H9 (cell line): ENCODE results near the gene LILRB5. TPM values are rescaled to one million over a fixed set of nuclear protein-coding genes. Genes with fewer than 3 reads are reported as not detected.

Source experiments
- DNase-seq: peaks from one replicate; pipeline ENCODE4 v3.0.0-alpha.2; 2017
- H2AFZ ChIP-seq: one replicate; pipeline ENCODE4 v1.6.1; 2013; ENCODE audit warnings: mild to moderate bottlenecking, low read length, control low read depth, moderate library complexity
- H2AK5ac ChIP-seq: 2 replicates; pipeline ENCODE4 v1.6.1; 2013; ENCODE audit warnings: low read length, control low read depth, mixed read lengths; ENCODE audit not compliant: insufficient read length
- H2BK120ac ChIP-seq: one replicate; pipeline ENCODE4 v1.6.1; 2013; ENCODE audit warnings: low read depth, mild to moderate bottlenecking, low read length, control low read depth, inconsistent platforms; ENCODE audit not compliant: poor library complexity, severe bottlenecking
- H2BK12ac ChIP-seq: 2 replicates; pipeline ENCODE4 v1.6.1; 2013; ENCODE audit warnings: low read length, control low read depth, mixed read lengths, low read depth; ENCODE audit not compliant: insufficient read length
- H2BK15ac ChIP-seq: 2 replicates; pipeline ENCODE4 v1.6.1; 2013; ENCODE audit warnings: low read depth, low read length, control low read depth
- H2BK20ac ChIP-seq: one replicate; pipeline ENCODE4 v1.6.1; 2013; ENCODE audit warnings: low read depth, mild to moderate bottlenecking, low read length, control low read depth, inconsistent platforms; ENCODE audit not compliant: poor library complexity, severe bottlenecking
- H2BK5ac ChIP-seq: 2 replicates; pipeline ENCODE4 v1.6.1; 2013; ENCODE audit warnings: low read length, control low read depth, mixed read lengths; ENCODE audit not compliant: insufficient read length
- H3K14ac ChIP-seq: 2 replicates; pipeline ENCODE4 v1.6.1; 2013; ENCODE audit warnings: low read length, control low read depth; ENCODE audit not compliant: insufficient read depth
- H3K18ac ChIP-seq: 2 replicates; pipeline ENCODE4 v1.6.1; 2013; ENCODE audit warnings: low read depth, mild to moderate bottlenecking, mixed read lengths, low read length, control low read depth; ENCODE audit not compliant: insufficient read length
- H3K23ac ChIP-seq: 2 replicates; pipeline ENCODE4 v1.6.1; 2013; ENCODE audit warnings: low read length, control low read depth, mixed read lengths, low read depth; ENCODE audit not compliant: insufficient read length
- H3K23me2 ChIP-seq: 2 replicates; pipeline ENCODE4 v1.6.1; 2013; ENCODE audit warnings: low read depth, mild to moderate bottlenecking, mixed read lengths, low read length, control low read depth; ENCODE audit not compliant: insufficient read length, poor library complexity, severe bottlenecking
- H3K27ac ChIP-seq: 2 replicates; pipeline ENCODE4 v1.5.1; 2013; ENCODE audit warnings: low read length, control low read depth, mixed read lengths, low read depth; ENCODE audit not compliant: insufficient read length
- H3K27me3 ChIP-seq: 2 replicates; pipeline ENCODE4 v1.6.1; 2013; ENCODE audit warnings: low read length, control low read depth, inconsistent platforms; ENCODE audit not compliant: insufficient read depth
- H3K4ac ChIP-seq: 2 replicates; pipeline ENCODE4 v1.6.1; 2013; ENCODE audit warnings: low read depth, mild to moderate bottlenecking, control low read depth, inconsistent platforms, low read length, moderate library complexity
- H3K4me1 ChIP-seq: 2 replicates; pipeline ENCODE4 v1.6.1; 2013; ENCODE audit warnings: low read length, control low read depth, inconsistent platforms; ENCODE audit not compliant: insufficient read depth
- H3K4me2 ChIP-seq: 2 replicates; pipeline ENCODE4 v1.6.1; 2013; ENCODE audit warnings: low read length, control low read depth, mixed read lengths; ENCODE audit not compliant: insufficient read length, insufficient read depth
- H3K56ac ChIP-seq: 2 replicates; pipeline ENCODE4 v1.6.1; 2013; ENCODE audit warnings: low read depth, mild to moderate bottlenecking, mixed read lengths, low read length, control low read depth; ENCODE audit not compliant: insufficient read length
- H3K79me1 ChIP-seq: 2 replicates; pipeline ENCODE4 v1.6.1; 2013; ENCODE audit warnings: low read depth, mild to moderate bottlenecking, moderate library complexity, low read length, control low read depth, inconsistent platforms; ENCODE audit not compliant: insufficient read depth, poor library complexity, severe bottlenecking
- H3K79me2 ChIP-seq: 2 replicates; pipeline ENCODE4 v1.6.1; 2013; ENCODE audit warnings: low read length, control low read depth, inconsistent platforms; ENCODE audit not compliant: insufficient read depth
- H3K9ac ChIP-seq: 2 replicates; pipeline ENCODE4 v1.6.1; 2013; ENCODE audit warnings: low read length, control low read depth, mixed read lengths; ENCODE audit not compliant: insufficient read length; ENCODE audit errors: extremely low read depth
- H3K9me3 ChIP-seq: one replicate; pipeline ENCODE4 v1.6.1; 2013; ENCODE audit warnings: low read depth, low read length, inconsistent platforms; ENCODE audit not compliant: control insufficient read depth
- H3T11ph ChIP-seq: one replicate; pipeline ENCODE4 v1.6.1; 2013; ENCODE audit warnings: mild to moderate bottlenecking, low read length, control low read depth, inconsistent platforms
- H4K20me1 ChIP-seq: one replicate; pipeline ENCODE4 v1.6.1; 2013; ENCODE audit not compliant: control insufficient read depth, insufficient read length, insufficient read depth
- H4K5ac ChIP-seq: 2 replicates; pipeline ENCODE4 v1.6.1; 2013; ENCODE audit warnings: low read depth, mild to moderate bottlenecking, mixed read lengths, low read length, control low read depth; ENCODE audit not compliant: insufficient read length
- H4K8ac ChIP-seq: replicated peaks from 2 replicates; pipeline ENCODE4 v1.6.1; 2013; ENCODE audit warnings: low read length, control low read depth, mixed read lengths, low read depth; ENCODE audit not compliant: insufficient read length
- H4K91ac ChIP-seq: 2 replicates; pipeline ENCODE4 v1.6.1; 2013; ENCODE audit warnings: low read depth, mild to moderate bottlenecking, moderate library complexity, mixed read lengths, low read length, control low read depth; ENCODE audit not compliant: insufficient read length
- H3K27ac Mint-ChIP-seq, 3 experiments: 2 replicates in 2 of 3; 3 replicates in 1 of 3; pipeline ENCODE4 v1.8.0; 2020 to 2021; ENCODE audit warnings: mixed read lengths in 3 of 3, mild to moderate bottlenecking in 1 of 3, moderate library complexity in 1 of 3
- H3K27me3 Mint-ChIP-seq: 2 replicates; pipeline ENCODE4 v1.8.0; 2021; ENCODE audit warnings: low read depth, mild to moderate bottlenecking, moderate library complexity, mixed read lengths
- H3K36me3 Mint-ChIP-seq, 3 experiments: 2 replicates in 2 of 3; 3 replicates in 1 of 3; pipeline ENCODE4 v1.8.0; 2020 to 2021; ENCODE audit warnings: low read depth in 3 of 3, mixed read lengths in 3 of 3; ENCODE audit not compliant: insufficient read depth in 1 of 3
- H3K4me1 Mint-ChIP-seq, 2 experiments: 2 replicates each; pipeline ENCODE4 v1.8.0; 2020; ENCODE audit warnings: mixed read lengths in 2 of 2
- H3K4me3 Mint-ChIP-seq, 2 experiments: 2 replicates in 1 of 2; 3 replicates in 1 of 2; pipeline ENCODE4 v1.8.0; 2020 to 2021; ENCODE audit warnings: mild to moderate bottlenecking in 2 of 2, mixed read lengths in 2 of 2, moderate library complexity in 1 of 2
- H3K9me3 Mint-ChIP-seq, 2 experiments: 2 replicates in 1 of 2; 3 replicates in 1 of 2; pipeline ENCODE4 v1.8.0; 2020; ENCODE audit warnings: mild to moderate bottlenecking in 2 of 2, mixed read lengths in 2 of 2, moderate library complexity in 1 of 2
- CTCF ChIP-seq: fragments of 200-600 bp; sonication (generic); conservative IDR thresholded peaks from 3 replicates; pipeline ENCODE4 v1.8.0; 2021; ENCODE audit warnings: antibody characterized with exemption, mild to moderate bottlenecking
- WGBS: extraction: QIAGEN DNeasy Blood & Tissue Kit; methylation state at CpG from one replicate; pipeline ENCODE4 v1.1.7; 2013; ENCODE audit warnings: missing lambda C conversion rate, low lambda C conversion rate, mixed read lengths; ENCODE audit not compliant: insufficient read length; ENCODE audit errors: extremely low coverage; 5-methylcytosine and 5-hydroxymethylcytosine counted together
- total RNA-seq: library from RNA; stranded (reverse); gene quantifications from 2 replicates; pipeline ENCODE4 v1.2.1, GENCODE V29; 2021

The LILRB5 gene
- total RNA-seq, 1 experiment from 2014 or later, result 0.09 TPM

GRCh38 chr19:54305141-54305540, 48.1 kb upstream of the LILRB5 start:
- Mint-ChIP-seq H3K27ac (no peak overlapping the region), H3K4me1 (no peaks in the 10 kb centered on the region), H3K9me3 (peaks cover 5 to 76% of the 10 kb centered on the region in 2 experiments; a peak in 4 of 5 replicates), H3K36me3 (no peaks in the 10 kb centered on the region), H3K27me3 (peaks cover 65% of the 10 kb centered on the region), H3K4me3 (no peak overlapping the region)
- Histone ChIP-seq H3K27ac (no peak overlapping the region), H2BK120ac (no peak overlapping the region), H3K4me2 (no peak overlapping the region), H4K91ac (no peak overlapping the region), H2BK20ac (no peak overlapping the region), H4K5ac (no peak overlapping the region), H3K9ac (no peak overlapping the region), H3T11ph (no peak overlapping the region), H3K79me1 (no peaks in the 10 kb centered on the region), H2BK12ac (no peak overlapping the region), H3K79me2 (no peaks in the 10 kb centered on the region), H4K8ac (no peak overlapping the region), H2AFZ (no peak overlapping the region), H3K23me2 (no peaks in the 10 kb centered on the region), H2BK15ac (no peak overlapping the region), H2AK5ac (no peak overlapping the region), H3K27me3 (no peaks in the 10 kb centered on the region), H3K4ac (no peak overlapping the region), H3K23ac (no peak overlapping the region), H4K20me1 (no peaks in the 10 kb centered on the region), H2BK5ac (no peak overlapping the region), H3K56ac (no peak overlapping the region), H3K4me1 (no peaks in the 10 kb centered on the region), H3K18ac (no peak overlapping the region), H3K9me3 (no peaks in the 10 kb centered on the region), H3K14ac (no peak overlapping the region)
- WGBS, result no CpG with 5 or more reads among the region's 1 CpG
- no peak for DNase-seq
- TF ChIP-seq CTCF, result no peak
